Measurements from ENCODE around the gene RAB20. TPM values are rescaled to one million over a fixed set of nuclear protein-coding genes. Genes with fewer than 3 reads are reported as not detected.

RAB20 gene
- total and polyA plus RNA-seq, 2 donors (not counting 1 experiment from before 2014, with no cell fraction given), result 2.4 to 4.6 TPM

DNA sequence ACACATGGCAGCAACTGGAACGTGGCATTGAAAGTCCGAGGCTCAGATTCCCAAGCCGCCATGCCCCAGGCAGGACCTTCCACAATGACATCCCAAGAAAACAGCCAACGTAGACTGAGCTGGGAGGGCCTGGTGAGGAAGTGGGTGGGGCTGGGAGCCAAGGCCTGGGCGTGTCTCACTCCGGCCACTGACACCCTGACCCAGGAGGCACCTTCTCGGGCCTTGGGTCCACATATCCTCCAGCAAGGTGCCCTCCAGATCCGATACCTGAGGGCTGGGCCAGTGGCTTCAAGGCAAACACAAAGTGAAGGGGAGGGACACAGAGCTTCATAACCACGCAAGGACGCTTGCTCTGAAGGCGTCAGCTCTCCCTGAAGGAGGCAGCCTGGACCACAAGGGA is 43.0 kb downstream of the RAB20 start:
- no peak overlapping the region for H3K9ac ChIP-seq (ENCODE audit: low read length)
- no peak overlapping the region for H3K27ac ChIP-seq (ENCODE audit: low read length in 2 of 2)
- ATAC-seq (ENCODE audit: low read depth) (no peak), DNase-seq (no peak)
- no peaks in the 10 kb centered on the region for H3K27me3 Mint-ChIP-seq
- peaks cover 3% of the 10 kb centered on the region for H3K4me1 Mint-ChIP-seq
- H3K27me3 ChIP-seq (replicated peaks in 1 of 4; ENCODE audit: control extremely low read depth in 1 of 4, control insufficient read depth in 3 of 4, insufficient read depth in 4 of 4, low read length in 3 of 4), result no peaks in the 10 kb centered on the region
- no peaks in the 10 kb centered on the region for H4K20me1 ChIP-seq (ENCODE audit: control insufficient read depth, insufficient read depth, low read length, poor library complexity, severe bottlenecking)
- intact Hi-C loops (cut with micrococcal nuclease), result no loop called here
- CTCF ChIA-PET, result interaction anchor here (1.3 kb wide), 1 partner anchor 63 kb away, joined by 4 read pairs; no protein-coding TSS in a partner anchor
- H3K27ac Mint-ChIP-seq, result no peak overlapping the region
- no peaks in the 10 kb centered on the region for H3K9me3 ChIP-seq (ENCODE audit: control extremely low read depth in 1 of 3, control insufficient read depth in 2 of 3, insufficient read depth in 1 of 3, low read length in 2 of 3)
- H2AFZ ChIP-seq (ENCODE audit: insufficient read depth, low read depth, low read length, poor library complexity, severe bottlenecking), result no peak overlapping the region
- H3K79me2 ChIP-seq (ENCODE audit: control insufficient read depth, insufficient read depth, low read length), result no peaks in the 10 kb centered on the region
- H3K4me1 ChIP-seq (ENCODE audit: control insufficient read depth in 2 of 2, insufficient read depth in 2 of 2, low read length in 2 of 2), result no peaks in the 10 kb centered on the region
- 90% methylated on average over 8 of the region's 11 CpGs for WGBS (ENCODE audit: insufficient coverage)
- no peak overlapping the region for H3K4me3 ChIP-seq (ENCODE audit: control extremely low read depth in 1 of 5, extremely low read depth in 1 of 5, insufficient read depth in 1 of 5, low read depth in 2 of 5, low read length in 4 of 5)
- H3K36me3 ChIP-seq (replicated peaks in 1 of 2; ENCODE audit: control extremely low read depth in 1 of 2, control insufficient read depth in 1 of 2, extremely low read depth in 1 of 2, insufficient read depth in 2 of 2, low read length in 1 of 2), result no peaks in the 10 kb centered on the region
- no peaks in the 10 kb centered on the region for H3K9me3 Mint-ChIP-seq (ENCODE audit: insufficient read depth)
- no peak for TF ChIP-seq EZH2 (IDR thresholded peaks at IDR 0.05; ENCODE audit: borderline replicate concordance, insufficient read depth, low read depth, low read length, poor library complexity, severe bottlenecking)
- no peak for TF ChIP-seq CTCF (IDR thresholded peaks at IDR 0.05)
- POLR2A ChIA-PET, result no interaction called here
- H3K4me3 Mint-ChIP-seq, result no peak overlapping the region
- no peak overlapping the region for H3K4me2 ChIP-seq (replicated peaks; ENCODE audit: low read depth, low read length, poor library complexity, severe bottlenecking)

DNA sequence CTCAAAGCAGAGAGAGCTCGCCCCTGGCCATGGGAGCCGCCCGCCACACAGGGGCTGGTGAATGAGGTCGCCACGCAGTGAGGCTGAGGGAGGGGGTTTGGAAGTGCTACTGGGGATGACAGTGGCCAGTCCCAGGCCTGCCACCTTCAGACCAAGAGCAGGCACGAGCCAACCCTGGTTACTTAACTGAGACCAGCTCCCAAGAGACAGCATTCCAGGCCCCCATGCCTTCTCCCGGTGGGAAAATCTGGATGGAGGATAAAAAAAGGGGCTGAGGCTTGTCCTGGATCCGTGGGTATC is 43.3 kb downstream of the RAB20 start:
- Histone ChIP-seq H3K27me3 (replicated peaks in 1 of 4; ENCODE audit: control extremely low read depth in 1 of 4, control insufficient read depth in 3 of 4, insufficient read depth in 4 of 4, low read length in 3 of 4) (no peaks in the 10 kb centered on the region), H3K9me3 (ENCODE audit: control extremely low read depth in 1 of 3, control insufficient read depth in 2 of 3, insufficient read depth in 1 of 3, low read length in 2 of 3) (no peaks in the 10 kb centered on the region), H3K27ac (ENCODE audit: low read length in 2 of 2) (no peak overlapping the region), H3K4me3 (ENCODE audit: control extremely low read depth in 1 of 5, extremely low read depth in 1 of 5, insufficient read depth in 1 of 5, low read depth in 2 of 5, low read length in 4 of 5) (no peak overlapping the region), H3K9ac (ENCODE audit: low read length) (no peak overlapping the region), H3K4me1 (ENCODE audit: control insufficient read depth in 2 of 2, insufficient read depth in 2 of 2, low read length in 2 of 2) (no peaks in the 10 kb centered on the region), H3K79me2 (ENCODE audit: control insufficient read depth, insufficient read depth, low read length) (no peaks in the 10 kb centered on the region), H4K20me1 (ENCODE audit: control insufficient read depth, insufficient read depth, low read length, poor library complexity, severe bottlenecking) (no peaks in the 10 kb centered on the region), H3K36me3 (replicated peaks in 1 of 2; ENCODE audit: control extremely low read depth in 1 of 2, control insufficient read depth in 1 of 2, extremely low read depth in 1 of 2, insufficient read depth in 2 of 2, low read length in 1 of 2) (no peaks in the 10 kb centered on the region), H2AFZ (ENCODE audit: insufficient read depth, low read depth, low read length, poor library complexity, severe bottlenecking) (no peak overlapping the region), H3K4me2 (replicated peaks; ENCODE audit: low read depth, low read length, poor library complexity, severe bottlenecking) (no peak overlapping the region)
- no peak for ATAC-seq (ENCODE audit: low read depth)
- Mint-ChIP-seq H3K4me3 (no peak overlapping the region), H3K4me1 (peaks cover 3% of the 10 kb centered on the region), H3K27ac (no peak overlapping the region), H3K27me3 (no peaks in the 10 kb centered on the region), H3K9me3 (ENCODE audit: insufficient read depth) (no peaks in the 10 kb centered on the region)
- POLR2A ChIA-PET, result no interaction called here
- CTCF ChIA-PET, result no interaction called here
- no peak for DNase-seq
- TF ChIP-seq CTCF (IDR thresholded peaks at IDR 0.05), result no peak
- no peak for TF ChIP-seq EZH2 (IDR thresholded peaks at IDR 0.05; ENCODE audit: borderline replicate concordance, insufficient read depth, low read depth, low read length, poor library complexity, severe bottlenecking)
- intact Hi-C loops (cut with micrococcal nuclease), result no loop called here
- WGBS (ENCODE audit: insufficient coverage), result 73% methylated on average over 2 of the region's 8 CpGs
